GM12892 (cell line): Measurements from ENCODE around the gene TBC1D22A.

Source experiments
- DNase-seq: peaks from one replicate; pipeline ENCODE4 v3.0.0; 2011; ENCODE audit not compliant: insufficient read length
- FAIRE-seq: peaks from 2 replicates; lab custom pipeline; 2011; peaks lifted over from hg19 to GRCh38; lab: Jason Lieb, UNC
- POLR2A ChIP-seq: IDR thresholded peaks from 2 replicates; pipeline ENCODE4 v1.6.1; 2011; ENCODE audit warnings: low read depth, low read length, control low read depth
- POLR2AphosphoS5 ChIP-seq: IDR thresholded peaks from 2 replicates; pipeline ENCODE4 v1.6.1; 2011; ENCODE audit warnings: low read depth, low read length, control low read depth
- TAF1 ChIP-seq: IDR thresholded peaks from 2 replicates; pipeline ENCODE4 v1.6.1; 2011; ENCODE audit warnings: low read depth, mild to moderate bottlenecking, control low read depth, low read length, borderline replicate concordance

The TBC1D22A gene

DNA sequence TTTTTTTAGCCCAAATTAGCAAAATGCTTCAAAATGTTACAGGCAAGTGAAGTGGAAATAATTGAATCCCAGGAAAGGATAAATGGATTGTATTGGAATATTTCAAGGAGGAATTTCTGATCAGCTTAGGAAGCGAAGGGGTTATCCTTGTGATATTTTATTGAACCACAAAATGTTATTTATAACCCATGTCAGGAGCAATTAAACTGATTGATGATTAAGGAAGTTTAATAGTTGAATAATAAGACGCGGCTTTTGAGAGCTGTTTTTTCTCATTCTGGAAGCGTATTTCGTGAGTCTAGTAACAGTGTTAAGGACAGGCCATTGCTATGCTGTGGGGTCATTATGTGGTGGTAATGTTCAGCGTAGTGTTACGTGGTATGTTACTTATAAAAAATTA, 192.3 kb downstream of the TBC1D22A start:
- FAIRE-seq (no peak), DNase-seq (no peak)
- TF ChIP-seq TAF1 (no peak), POLR2A (no peak), POLR2AphosphoS5 (no peak)

DNA sequence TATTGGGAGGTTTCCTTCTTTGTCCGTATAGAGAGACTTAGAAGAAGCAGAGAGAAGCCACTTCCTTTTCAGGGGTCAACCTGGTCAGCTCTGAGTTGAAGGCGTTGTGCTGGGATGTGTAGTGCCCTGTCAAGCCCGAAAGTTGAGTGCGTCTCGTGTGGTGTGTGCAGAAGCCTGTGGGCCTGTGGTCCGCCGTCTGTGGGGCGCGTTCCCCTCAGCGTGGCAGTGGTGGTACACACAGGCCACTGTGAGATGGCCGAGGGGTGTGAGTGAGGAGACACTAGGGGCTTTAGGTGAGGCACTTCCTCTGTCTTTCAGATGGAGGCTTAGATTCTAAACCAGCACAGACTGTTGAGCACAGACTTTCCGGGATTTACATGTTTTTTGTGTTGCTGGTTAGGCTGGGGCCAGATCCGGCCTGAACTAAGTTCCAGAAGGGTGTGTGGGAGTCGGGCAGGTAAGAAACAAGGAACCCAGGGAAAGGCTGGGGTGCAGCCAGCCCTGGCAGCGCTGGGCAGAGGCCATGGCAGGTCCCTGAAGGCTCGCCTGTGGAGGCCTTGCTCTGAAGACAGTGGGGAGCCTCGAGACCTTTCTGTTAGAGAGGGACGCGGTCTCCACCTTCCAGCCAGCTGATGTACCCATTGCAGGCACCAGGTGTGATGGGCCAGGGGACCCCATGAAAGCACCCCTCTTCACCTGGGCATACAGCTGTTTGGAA, 194.2 kb downstream of the TBC1D22A start:
- FAIRE-seq (no peak), DNase-seq (no peak)
- TF ChIP-seq POLR2A (no peak), TAF1 (no peak), POLR2AphosphoS5 (no peak; the same call in 1 of the 2 replicates)

GRCh38 chr22:46957521-46957920, 195.1 kb downstream of the TBC1D22A start:
- TF ChIP-seq POLR2AphosphoS5 (no peak), TAF1 (no peak), POLR2A (no peak)
- DNase-seq (no peak), FAIRE-seq (no peak)

DNA sequence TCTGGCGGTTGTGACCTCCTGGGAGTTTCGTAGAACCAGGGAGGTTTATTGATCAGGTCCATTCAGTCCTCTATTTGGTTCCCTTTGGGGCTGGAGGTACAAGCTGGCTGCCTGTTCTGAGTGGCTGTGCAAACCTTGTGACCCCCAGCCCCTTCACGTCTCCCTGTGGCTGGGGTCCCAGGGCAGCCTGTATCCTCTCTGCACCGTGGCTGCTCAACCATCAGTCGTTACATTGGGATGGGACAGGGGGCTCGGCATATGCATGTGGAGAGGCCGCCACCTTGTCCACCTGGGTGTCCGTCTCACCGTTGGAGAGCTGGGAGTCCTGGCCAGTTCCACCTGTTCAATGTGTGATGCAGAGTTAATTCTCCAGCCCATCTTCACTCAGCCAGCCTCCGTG, 195.7 kb downstream of the TBC1D22A start:
- FAIRE-seq: no peak
- TF ChIP-seq POLR2AphosphoS5 (no peak), TAF1 (no peak), POLR2A (no peak)
- no peak for DNase-seq

DNA sequence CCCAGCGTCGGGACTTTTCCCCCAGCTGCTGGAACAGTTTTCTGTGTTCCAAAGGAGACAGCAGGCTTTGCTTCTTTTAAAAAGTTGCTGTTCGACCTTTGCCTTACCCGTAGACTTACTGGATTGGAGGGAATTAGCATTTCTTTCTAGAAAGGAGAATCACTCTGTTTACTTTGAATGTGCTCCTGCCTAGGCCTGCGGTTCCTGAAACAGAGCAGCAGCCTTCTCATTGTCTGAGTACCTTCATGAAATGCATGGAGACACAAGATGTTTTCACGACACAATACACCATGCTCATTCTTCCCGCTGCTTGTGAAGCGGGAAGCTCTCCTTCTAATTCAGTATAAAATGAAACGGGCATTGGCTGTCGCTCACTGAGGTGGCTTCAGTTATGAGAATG, 196.2 kb downstream of the TBC1D22A start:
- no peak for DNase-seq
- TF ChIP-seq POLR2AphosphoS5: no peak
- no peak for FAIRE-seq

- TF ChIP-seq POLR2AphosphoS5: no peak
- no peak for TF ChIP-seq POLR2A
- no peak for TF ChIP-seq TAF1
- no peak for DNase-seq
- no peak for FAIRE-seq
Observed at GRCh38 chr22:46959369-46959768, 196.9 kb downstream of the TBC1D22A start.

DNA sequence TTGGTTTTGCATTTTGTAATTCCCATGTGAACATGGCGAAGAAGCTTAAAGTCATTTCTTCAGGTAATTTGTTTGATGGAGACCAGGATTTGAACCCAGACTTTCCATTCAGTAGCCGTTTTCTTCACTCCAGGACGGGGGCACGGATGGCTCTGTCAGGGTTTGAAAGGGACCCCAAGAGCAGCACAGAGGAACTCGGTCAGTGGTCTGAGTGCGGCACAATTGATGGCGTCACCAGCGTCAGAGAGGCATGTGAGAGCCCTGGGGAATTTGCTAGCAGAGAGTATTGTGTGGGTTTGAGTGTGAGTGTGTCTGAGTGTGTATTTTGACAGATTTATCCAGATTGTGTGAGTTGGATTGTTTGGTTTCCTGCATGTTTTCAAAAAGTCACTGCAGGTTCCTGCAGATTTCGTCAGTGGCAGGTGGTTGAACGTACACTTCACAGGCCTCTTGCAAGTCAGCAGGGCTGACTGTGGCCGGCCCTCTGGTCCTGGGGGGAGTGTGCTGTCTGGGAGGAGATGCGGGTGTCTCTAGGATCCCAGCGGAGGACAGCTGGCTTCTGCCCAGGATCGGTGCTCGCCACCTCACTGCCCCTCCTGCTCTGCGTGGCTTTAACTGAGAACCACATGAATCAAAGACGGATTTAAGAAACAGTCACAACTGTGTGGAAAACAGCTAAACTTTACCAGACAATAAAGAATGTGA, 199.3 kb downstream of the TBC1D22A start:
- TF ChIP-seq POLR2A (no peak), POLR2AphosphoS5 (no peak), TAF1 (no peak)
- DNase-seq (no peak), FAIRE-seq (no peak)

DNA sequence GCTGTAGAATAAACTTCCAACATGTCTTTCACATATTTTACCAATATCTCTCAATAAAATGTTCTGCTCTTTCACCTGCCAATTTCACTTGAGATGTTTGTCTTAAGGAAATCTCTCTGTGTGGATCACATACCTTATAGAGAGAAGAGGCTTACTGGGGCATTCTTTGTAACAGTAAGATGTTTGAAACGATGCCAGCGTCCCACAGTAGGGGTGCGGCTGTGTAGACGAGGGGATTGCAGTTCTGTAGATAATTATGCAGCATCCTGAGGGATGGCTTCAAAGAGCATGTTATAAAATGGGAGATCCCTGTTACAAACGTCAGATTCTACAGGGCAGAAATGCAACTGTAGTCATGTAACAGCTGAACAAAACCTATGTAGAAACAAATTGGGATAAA, 200.0 kb downstream of the TBC1D22A start:
- TF ChIP-seq POLR2A (no peak), POLR2AphosphoS5 (no peak), TAF1 (no peak)
- FAIRE-seq (no peak), DNase-seq (no peak)

- FAIRE-seq (no peak), DNase-seq (no peak)
- TF ChIP-seq POLR2A (no peak), TAF1 (no peak), POLR2AphosphoS5 (no peak)
Observed at GRCh38 chr22:46963672-46964545, 201.5 kb downstream of the TBC1D22A start.

GRCh38 chr22:46964773-46965550, 202.5 kb downstream of the TBC1D22A start:
- FAIRE-seq (no peak), DNase-seq (no peak)
- no peak for TF ChIP-seq POLR2AphosphoS5
- no peak for TF ChIP-seq TAF1
- no peak for TF ChIP-seq POLR2A
